Caco-2 (cell line): ENCODE data around the gene NFU1. TPM values are rescaled to one million over a fixed set of nuclear protein-coding genes. Genes with fewer than 3 reads are reported as not detected.

Source experiments
- BruUV-seq: library from RNA; stranded (reverse); fragments of 400-500 nt; replicated peaks from 2 replicates; lab custom pipeline; 2021; lab: Mats Ljungman, UMichigan
- CTCF ChIA-PET: fragments of 300-600 bp; sonication (Branson Sonifier 250); formaldehyde crosslinking; loops from one replicate; lab custom pipeline; 2022; ENCODE audit warnings: antibody characterized with exemption; lab: Charles Lee
- POLR2A ChIA-PET: fragments of 300-600 bp; sonication (Branson Sonifier 250); formaldehyde crosslinking; loops from one replicate; lab custom pipeline; 2022; ENCODE audit warnings: antibody characterized with exemption; lab: Charles Lee
- DNase-seq, 2 experiments: peaks; one replicate each; pipeline versions ENCODE4 v3.0.0 to v3.0.0-alpha.2; 2020 to 2022
- H3K27me3 ChIP-seq: replicated peaks from 2 replicates; pipeline ENCODE4 v1.6.0; 2011; ENCODE audit warnings: low read length; ENCODE audit not compliant: control insufficient read depth, insufficient read depth
- H3K36me3 ChIP-seq: 2 replicates; pipeline ENCODE4 v1.5.1; 2011; ENCODE audit warnings: low read length; ENCODE audit not compliant: control insufficient read depth, insufficient read depth
- H3K4me1 ChIP-seq: fragments of 250-450 bp; sonication (Bioruptor Pico); 2 replicates; pipeline ENCODE4 v1.5.1; 2020; ENCODE audit warnings: mild to moderate bottlenecking
- H3K4me3 ChIP-seq: 2 replicates; pipeline ENCODE4 v1.5.1; 2011; ENCODE audit warnings: low read depth, mild to moderate bottlenecking, control low read depth, low read length
- H3K9me3 ChIP-seq: fragments of 250-450 bp; sonication (Bioruptor Pico); 2 replicates; pipeline ENCODE4 v1.5.1; 2020; ENCODE audit warnings: mild to moderate bottlenecking, moderate library complexity
- H3K27ac Mint-ChIP-seq: one replicate; pipeline ENCODE4 v1.8.0; 2022; ENCODE audit warnings: mixed read lengths; ENCODE audit not compliant: unreplicated experiment
- H3K27me3 Mint-ChIP-seq: one replicate; pipeline ENCODE4 v1.8.0; 2022; ENCODE audit warnings: mixed read lengths; ENCODE audit not compliant: insufficient read depth, unreplicated experiment
- H3K36me3 Mint-ChIP-seq: one replicate; pipeline ENCODE4 v1.8.0; 2022; ENCODE audit warnings: mild to moderate bottlenecking, mixed read lengths; ENCODE audit not compliant: insufficient read depth, unreplicated experiment
- H3K4me1 Mint-ChIP-seq: one replicate; pipeline ENCODE4 v1.8.0; 2022; ENCODE audit warnings: low read depth, mixed read lengths; ENCODE audit not compliant: unreplicated experiment
- H3K4me3 Mint-ChIP-seq: one replicate; pipeline ENCODE4 v1.8.0; 2022; ENCODE audit warnings: mild to moderate bottlenecking, moderate library complexity, mixed read lengths; ENCODE audit not compliant: unreplicated experiment
- H3K9me3 Mint-ChIP-seq: one replicate; pipeline ENCODE4 v1.8.0; 2022; ENCODE audit warnings: mixed read lengths; ENCODE audit not compliant: unreplicated experiment
- intact Hi-C: fragments of 100-400 bp; cut with micrococcal nuclease; formaldehyde crosslinking; loops from one replicate; pipeline ENCODE4 v1.10.0; 2022; ENCODE audit not compliant: unreplicated experiment
- total RNA-seq: library from RNA; stranded (reverse); gene quantifications from 2 replicates; pipeline ENCODE4 v1.2.3, GENCODE V29; 2022
- TF ChIP-seq, protein P1 (sequence below), 2 experiments: fragments of 200-600 bp in 1 of 2; IDR thresholded peaks; 1 replicate in 1 of 2; 2 replicates in 1 of 2; pipeline versions ENCODE4 v1.5.1 to v1.8.0; 2011 to 2022; ENCODE audit warnings: antibody characterized with exemption in 1 of 2, control low read depth in 1 of 2, inconsistent platforms in 1 of 2, low read depth in 1 of 2, low read length in 1 of 2, mild to moderate bottlenecking in 1 of 2, moderate library complexity in 1 of 2; ENCODE audit not compliant: insufficient read depth in 1 of 2, severe bottlenecking in 1 of 2, unreplicated experiment in 1 of 2

Gene NFU1
- total RNA-seq, 1 experiment from 2014 or later, result 85.3 TPM

DNA sequence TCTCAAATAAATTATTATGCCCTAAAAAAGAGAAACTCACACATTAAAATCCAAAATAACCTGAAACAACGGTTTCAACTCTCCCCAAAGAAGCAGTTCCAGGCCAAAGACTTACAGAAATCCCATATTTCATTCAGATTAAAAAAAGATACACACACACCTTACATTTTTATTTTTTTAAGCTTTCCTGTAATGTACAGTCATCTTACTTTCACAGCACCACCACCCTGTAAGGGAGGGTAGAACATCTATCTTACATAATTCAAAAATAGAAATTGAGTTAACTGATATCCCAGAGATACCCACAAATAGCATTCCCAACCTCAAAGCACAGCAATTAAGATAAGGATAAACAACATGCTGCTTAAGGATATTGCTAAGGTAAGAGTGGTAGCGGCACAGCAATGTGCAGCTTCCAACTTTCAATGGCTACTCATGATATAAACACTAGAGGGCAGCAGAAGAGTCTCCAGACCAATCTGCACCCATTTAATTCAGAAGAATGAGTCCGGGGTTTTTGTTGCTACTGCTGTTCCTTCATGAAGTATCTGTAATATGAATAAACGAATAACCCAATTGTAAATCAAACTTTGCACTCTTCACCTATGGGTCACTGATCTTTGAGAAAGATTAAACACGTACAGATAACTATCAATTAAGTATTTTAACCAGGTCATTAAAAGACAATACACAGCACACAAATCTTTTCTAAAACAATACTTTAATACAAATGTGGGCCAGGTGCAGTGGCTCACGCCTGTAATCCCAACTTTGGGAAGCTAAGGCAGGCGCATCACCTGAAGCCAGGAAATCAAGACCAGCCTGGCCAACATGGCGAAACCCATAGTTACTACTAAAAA lies 61.5 kb downstream of the NFU1 start:
- no peaks in the 10 kb centered on the region for H3K27me3 ChIP-seq
- H3K9me3 ChIP-seq, result no peaks in the 10 kb centered on the region
- Mint-ChIP-seq H3K9me3 (no peaks in the 10 kb centered on the region), H3K4me1 (peaks cover 7% of the 10 kb centered on the region), H3K4me3 (no peak overlapping the region), H3K27me3 (no peaks in the 10 kb centered on the region), H3K36me3 (peaks cover 39% of the 10 kb centered on the region), H3K27ac (peak overlapping the region; percentile 18)
- DNase-seq, result peak in 1 of 2 experiments; percentile 55
- POLR2A ChIA-PET, result interaction anchor here (1.2 kb wide), 1 partner anchor 62 kb away, joined by 5 read pairs; the partner anchor contains the start of gene NFU1
- H3K36me3 ChIP-seq, result no peaks in the 10 kb centered on the region; the same call in 1 of the 2 replicates
- CTCF ChIA-PET, result interaction anchor here (0.6 to 1.8 kb wide), 5 partner anchors 21 to 754 kb away, joined by 3 to 7 read pairs (median 4); partner anchors contain the start of gene NFU1
- BruUV-seq, result no TSS peak
- H3K4me3 ChIP-seq, result no peak overlapping the region
- intact Hi-C loops, result no loop called here
- H3K4me1 ChIP-seq, result peaks cover 5% of the 10 kb centered on the region; the same call in 1 of the 2 replicates
- TF ChIP-seq, protein P1, sequence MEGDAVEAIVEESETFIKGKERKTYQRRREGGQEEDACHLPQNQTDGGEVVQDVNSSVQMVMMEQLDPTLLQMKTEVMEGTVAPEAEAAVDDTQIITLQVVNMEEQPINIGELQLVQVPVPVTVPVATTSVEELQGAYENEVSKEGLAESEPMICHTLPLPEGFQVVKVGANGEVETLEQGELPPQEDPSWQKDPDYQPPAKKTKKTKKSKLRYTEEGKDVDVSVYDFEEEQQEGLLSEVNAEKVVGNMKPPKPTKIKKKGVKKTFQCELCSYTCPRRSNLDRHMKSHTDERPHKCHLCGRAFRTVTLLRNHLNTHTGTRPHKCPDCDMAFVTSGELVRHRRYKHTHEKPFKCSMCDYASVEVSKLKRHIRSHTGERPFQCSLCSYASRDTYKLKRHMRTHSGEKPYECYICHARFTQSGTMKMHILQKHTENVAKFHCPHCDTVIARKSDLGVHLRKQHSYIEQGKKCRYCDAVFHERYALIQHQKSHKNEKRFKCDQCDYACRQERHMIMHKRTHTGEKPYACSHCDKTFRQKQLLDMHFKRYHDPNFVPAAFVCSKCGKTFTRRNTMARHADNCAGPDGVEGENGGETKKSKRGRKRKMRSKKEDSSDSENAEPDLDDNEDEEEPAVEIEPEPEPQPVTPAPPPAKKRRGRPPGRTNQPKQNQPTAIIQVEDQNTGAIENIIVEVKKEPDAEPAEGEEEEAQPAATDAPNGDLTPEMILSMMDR (IDR thresholded peaks at IDR 0.05; ENCODE audit: insufficient read depth in 1 of 2, low read depth in 1 of 2, low read length in 1 of 2, severe bottlenecking in 1 of 2, unreplicated experiment in 1 of 2), result peak; percentile 56 to 57

GRCh38 chr2:69372767-69373166 lies 64.5 kb downstream of the NFU1 start:
- no peaks in the 10 kb centered on the region for H3K27me3 Mint-ChIP-seq
- BruUV-seq, result no TSS peak
- Histone ChIP-seq H3K4me1 (peaks cover 5% of the 10 kb centered on the region; the same call in 1 of the 2 replicates), H3K27me3 (no peaks in the 10 kb centered on the region), H3K4me3 (no peak overlapping the region), H3K9me3 (no peaks in the 10 kb centered on the region), H3K36me3 (peaks cover 2% of the 10 kb centered on the region)
- H3K27ac Mint-ChIP-seq, result no peak overlapping the region
- POLR2A ChIA-PET, result no interaction called here
- intact Hi-C loops, result no loop called here
- TF ChIP-seq, protein P1 (IDR thresholded peaks at IDR 0.05; ENCODE audit: insufficient read depth in 1 of 2, low read depth in 1 of 2, low read length in 1 of 2, severe bottlenecking in 1 of 2, unreplicated experiment in 1 of 2), result no peak
- H3K4me1 Mint-ChIP-seq, result peaks cover 7% of the 10 kb centered on the region
- H3K36me3 Mint-ChIP-seq, result peaks cover 68% of the 10 kb centered on the region
- CTCF ChIA-PET, result interaction anchor here (0.6 kb wide), 1 partner anchor 201 kb away, joined by 3 read pairs; no protein-coding TSS in a partner anchor
- H3K9me3 Mint-ChIP-seq, result no peaks in the 10 kb centered on the region
- H3K4me3 Mint-ChIP-seq, result no peak overlapping the region
- DNase-seq, result no peak

- BruUV-seq, result no TSS peak
- H3K27me3 ChIP-seq, result no peaks in the 10 kb centered on the region
- H3K9me3 Mint-ChIP-seq, result no peaks in the 10 kb centered on the region
- TF ChIP-seq, protein P1 (IDR thresholded peaks at IDR 0.05; ENCODE audit: insufficient read depth in 1 of 2, low read depth in 1 of 2, low read length in 1 of 2, severe bottlenecking in 1 of 2, unreplicated experiment in 1 of 2), result no peak
- no peak overlapping the region for H3K27ac Mint-ChIP-seq
- peaks cover 83% of the 10 kb centered on the region for H3K36me3 Mint-ChIP-seq
- peaks cover 2% of the 10 kb centered on the region; the same call in 1 of the 2 replicates for H3K36me3 ChIP-seq
- POLR2A ChIA-PET, result no interaction called here
- H3K4me3 ChIP-seq, result no peak overlapping the region
- H3K27me3 Mint-ChIP-seq, result no peaks in the 10 kb centered on the region
- no peaks in the 10 kb centered on the region for H3K9me3 ChIP-seq
- no peaks in the 10 kb centered on the region for H3K4me1 ChIP-seq
- no peak overlapping the region for H3K4me3 Mint-ChIP-seq
- intact Hi-C loops, result no loop called here
- no peak for DNase-seq
- CTCF ChIA-PET, result no interaction called here
- no peaks in the 10 kb centered on the region for H3K4me1 Mint-ChIP-seq
Measured at GRCh38 chr2:69369802-69370201, 67.4 kb downstream of the NFU1 start.
